ENCODE results near the gene SEMA4F.

- no peak for TF ChIP-seq CTCF (IDR thresholded peaks at IDR 0.05)
- no peak for TF ChIP-seq POLR2A (IDR thresholded peaks at IDR 0.05)
Observed at GRCh38 chr2:74694281-74694680, 40.2 kb downstream of the SEMA4F start.

Data from stomach (tissue), 4 donors.